SKM-1 (cell line): Measurements from ENCODE around the gene HIVEP3.
A peak's percentile ranks its signal among the peaks of the same experiment; 100 is the strongest.

Experiments
- DNase-seq: peaks from one replicate; lab custom pipeline; 2025; ENCODE audit not compliant: unreplicated experiment; lab: John Stamatoyannopoulos, UW

HIVEP3 gene

DNA sequence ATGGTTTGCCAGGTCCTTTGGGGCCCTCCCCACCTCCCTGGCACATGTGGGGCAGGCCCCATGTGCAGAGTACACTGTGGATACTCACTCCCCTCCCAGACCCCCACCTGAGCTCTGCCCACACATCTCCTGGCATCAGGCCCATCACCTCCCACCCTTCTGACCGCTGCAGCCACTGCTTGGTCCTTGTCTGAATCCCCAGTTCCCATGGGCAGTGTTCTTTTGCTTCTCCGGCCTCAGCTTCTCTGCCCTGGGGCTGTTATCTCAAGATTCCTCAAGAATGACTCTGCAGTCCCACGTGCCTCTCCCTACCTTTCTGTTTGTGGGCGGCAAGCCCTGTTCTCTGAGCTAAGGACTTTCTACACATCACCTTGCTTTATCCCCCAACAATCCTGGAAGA, 246.5 kb downstream of the HIVEP3 start:
- no peak for DNase-seq

DNA sequence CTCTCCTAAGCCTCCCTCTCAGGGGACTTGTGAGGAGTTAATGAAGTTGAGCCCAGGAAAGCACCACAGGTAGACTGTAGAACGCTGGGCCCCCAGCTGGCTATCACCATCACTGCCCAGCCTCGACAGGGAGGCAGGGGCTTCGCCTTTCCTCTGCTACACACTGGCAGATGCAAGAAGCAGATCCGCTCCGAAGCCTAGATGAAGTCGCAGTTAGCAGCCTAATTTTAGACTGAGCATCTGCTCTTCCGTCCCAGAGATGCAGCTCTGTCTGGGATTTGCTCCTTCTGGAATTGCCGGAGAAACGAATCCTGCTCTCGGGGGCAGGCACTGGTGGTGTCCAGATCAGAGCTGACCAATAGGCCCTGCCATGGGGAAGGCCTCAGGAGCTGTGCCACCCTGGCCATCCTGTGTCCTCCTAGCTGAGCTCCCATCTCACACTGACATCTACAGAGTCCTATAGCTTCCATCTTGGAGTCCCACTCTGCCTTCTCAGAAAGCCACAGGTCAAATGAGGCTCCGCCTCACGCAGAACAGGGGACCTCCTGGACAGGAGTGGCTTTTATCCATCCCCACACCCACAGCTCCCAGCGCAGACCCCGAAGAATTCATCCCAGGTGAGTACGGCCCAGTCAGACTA, 247.5 kb downstream of the HIVEP3 start:
- no peak for DNase-seq

GRCh38 chr1:41670217-41670957, 248.3 kb downstream of the HIVEP3 start:
- no peak for DNase-seq

DNA sequence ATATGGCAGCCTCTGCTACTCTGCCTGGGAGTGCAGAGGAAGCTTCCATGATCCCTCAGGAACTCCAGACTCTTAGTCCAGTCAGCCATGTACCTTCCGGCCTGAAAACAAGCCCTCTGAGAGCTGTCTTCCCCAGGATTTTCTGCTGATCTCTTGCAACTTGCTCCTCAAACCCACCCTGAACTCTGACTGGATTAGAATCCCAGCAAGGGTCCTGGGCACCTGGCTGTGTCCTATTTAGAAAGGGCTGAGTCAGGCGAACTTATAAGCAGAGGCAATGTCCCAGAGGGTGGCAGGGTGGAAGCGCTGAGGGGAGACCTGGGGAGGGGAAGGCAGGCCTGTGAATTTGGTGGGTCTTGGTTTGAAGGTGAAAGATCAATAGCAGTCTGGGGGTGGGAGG, 249.8 kb downstream of the HIVEP3 start:
- DNase-seq = no peak

- no peak for DNase-seq
Observed at GRCh38 chr1:41668054-41668660, 250.6 kb downstream of the HIVEP3 start.

GRCh38 chr1:41666981-41667631, 251.6 kb downstream of the HIVEP3 start:
- DNase-seq = no peak

- DNase-seq = no peak
Observed at GRCh38 chr1:41665962-41666917, 252.5 kb downstream of the HIVEP3 start.

DNA sequence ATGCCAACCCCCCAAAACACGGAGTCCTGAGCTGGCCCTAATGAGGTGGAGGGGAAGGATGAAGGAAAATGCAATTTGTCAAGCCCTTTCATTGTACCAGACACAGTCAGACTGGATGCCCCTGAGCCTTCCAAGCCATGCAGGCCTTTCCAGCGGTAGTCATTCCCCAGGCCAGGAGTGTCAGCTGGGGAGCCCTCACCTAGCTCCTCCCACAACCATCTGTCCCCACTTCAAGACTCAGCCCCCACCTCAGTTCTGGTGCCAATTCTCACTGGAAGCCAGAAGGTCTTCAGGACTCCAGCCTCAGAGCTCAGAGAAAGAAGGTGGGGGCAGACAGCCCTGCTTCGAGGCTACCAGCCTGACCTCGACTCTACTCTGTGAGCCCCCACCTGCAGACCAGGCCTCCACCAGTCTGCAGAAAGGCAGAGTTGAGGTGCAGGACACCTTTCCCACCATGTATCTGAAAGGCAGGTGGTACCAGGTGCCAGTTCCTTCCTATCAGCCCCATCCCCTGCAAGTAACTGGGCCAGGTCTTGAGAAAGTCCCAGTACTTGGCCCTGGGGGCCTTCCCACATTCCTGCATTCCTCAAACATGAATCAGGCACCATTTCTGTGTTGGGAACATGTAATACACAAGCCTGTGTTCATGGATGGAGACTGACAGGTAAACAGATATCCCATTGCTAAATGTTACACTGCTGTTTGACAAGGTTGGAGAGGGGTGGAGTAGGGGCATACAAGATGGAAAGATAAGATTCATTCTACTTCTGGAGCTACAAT, 253.7 kb downstream of the HIVEP3 start:
- no peak for DNase-seq

GRCh38 chr1:41663671-41664400, 254.9 kb downstream of the HIVEP3 start:
- DNase-seq = no peak

DNA sequence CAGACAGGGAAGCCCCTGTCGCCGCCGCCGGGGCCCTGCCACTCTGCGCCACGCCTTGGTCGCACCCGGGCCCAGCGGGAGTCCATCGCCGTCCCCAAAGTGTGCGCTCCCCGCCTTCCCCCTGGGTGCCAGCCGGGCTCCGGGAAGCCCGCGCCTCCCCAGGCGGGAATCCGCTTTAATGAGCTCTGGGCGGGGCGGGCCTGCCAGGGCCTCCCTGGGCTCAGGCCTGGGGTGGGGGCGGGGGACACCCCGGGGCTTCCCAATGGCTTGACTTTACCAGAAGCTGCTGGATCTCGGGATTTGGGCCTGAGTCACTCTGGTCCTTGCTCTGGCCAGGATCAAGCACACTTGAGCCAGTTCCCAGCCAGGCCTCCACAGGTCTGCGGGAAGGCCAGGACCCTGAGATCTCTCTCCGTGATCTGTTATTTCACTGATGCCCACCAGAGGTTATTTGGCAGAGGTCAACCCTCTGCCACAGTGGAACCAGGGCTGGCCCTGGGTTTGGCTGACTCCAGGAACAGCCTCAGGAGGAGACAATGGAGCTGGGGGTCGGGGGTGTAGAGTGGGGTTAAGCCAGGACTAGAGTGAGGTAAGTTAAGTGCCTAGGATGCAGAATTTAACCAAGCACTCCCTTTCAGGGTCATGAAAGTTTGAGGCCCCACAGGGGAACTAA, 255.8 kb downstream of the HIVEP3 start:
- DNase-seq = no peak

GRCh38 chr1:41662061-41662764, 256.5 kb downstream of the HIVEP3 start:
- no peak for DNase-seq

DNA sequence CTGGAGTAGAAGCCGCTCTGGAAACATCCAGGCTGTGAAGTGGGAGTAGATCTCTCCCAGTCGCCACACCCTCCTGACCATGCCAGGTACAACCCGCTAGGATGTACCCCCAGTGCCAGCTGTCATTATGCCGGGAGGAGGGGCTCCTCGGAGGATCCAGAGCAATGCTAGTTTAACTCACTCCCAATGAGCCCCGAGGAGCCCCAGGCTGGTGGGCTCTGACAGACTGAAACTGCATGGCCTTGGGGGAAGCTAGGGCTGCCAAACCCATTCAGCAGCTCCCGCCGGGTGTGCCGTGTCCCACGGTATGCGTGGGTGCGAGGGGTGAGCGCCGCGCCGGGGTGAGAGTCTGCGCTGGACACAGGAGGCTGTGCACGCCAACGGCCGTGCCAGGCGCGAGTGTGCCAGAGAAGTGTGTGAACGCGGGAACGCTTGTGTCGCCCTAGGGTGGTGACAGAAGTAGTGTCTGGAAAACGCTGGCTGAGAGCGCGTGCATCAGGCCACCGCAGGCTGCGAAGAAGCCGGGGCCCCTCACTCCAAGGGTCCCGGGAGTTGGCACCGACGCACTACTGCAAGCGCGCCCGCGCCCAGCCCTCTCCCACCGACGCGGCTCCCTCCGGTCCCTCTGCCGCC, 257.2 kb downstream of the HIVEP3 start:
- DNase-seq = no peak

GRCh38 chr1:41660570-41661427, 257.9 kb downstream of the HIVEP3 start:
- no peak for DNase-seq

GRCh38 chr1:41659903-41660302, 258.8 kb downstream of the HIVEP3 start:
- DNase-seq = no peak

- DNase-seq = no peak
Observed at GRCh38 chr1:41659159-41659495, 259.6 kb downstream of the HIVEP3 start.

GRCh38 chr1:41658431-41659158, 260.1 kb downstream of the HIVEP3 start:
- DNase-seq = peak; percentile 74
